ENCODE measurements around the gene SLC16A10. TPM values are rescaled to one million over a fixed set of nuclear protein-coding genes. Genes with fewer than 3 reads are reported as not detected.

Gene SLC16A10
- total RNA-seq, 2 donors from 2014 or later, result 8.7 to 13.8 TPM

- Mint-ChIP-seq H3K27ac (no peak overlapping the region), H3K4me3 (no peak overlapping the region), H3K27me3 (ENCODE audit: insufficient read depth) (no peaks in the 10 kb centered on the region), H3K4me1 (no peaks in the 10 kb centered on the region), H3K9me3 (peaks cover 26% of the 10 kb centered on the region), H3K36me3 (ENCODE audit: low read depth) (peaks cover 83% of the 10 kb centered on the region)
- peaks cover 50% of the 10 kb centered on the region for H3K9me3 ChIP-seq (ENCODE audit: control insufficient read depth, low read length)
- peaks cover 77% of the 10 kb centered on the region for H3K36me3 ChIP-seq (ENCODE audit: control insufficient read depth, insufficient read depth, low read length)
- H3K27me3 ChIP-seq (ENCODE audit: control insufficient read depth, insufficient read depth, low read length, poor library complexity, severe bottlenecking), result no peaks in the 10 kb centered on the region
- no peak overlapping the region for H3K4me3 ChIP-seq (ENCODE audit: low read length)
- no peaks in the 10 kb centered on the region for H3K4me1 ChIP-seq (ENCODE audit: control insufficient read depth, insufficient read depth, low read length)
- TF ChIP-seq CTCF (conservative IDR thresholded peaks at IDR 0.05), result no peak
- no peak overlapping the region for H3K27ac ChIP-seq (ENCODE audit: low read depth, low read length)
- no peak for DNase-seq
- H3K9ac ChIP-seq (ENCODE audit: extremely low read depth, low read length, poor library complexity, severe bottlenecking), result no peak overlapping the region
- WGBS, 2 experiments (ENCODE audit: insufficient coverage in 1 of 2, insufficient read length in 1 of 2), result 93 to 95% methylated on average over 2 of the region's 2 CpGs
Observed at GRCh38 chr6:111276335-111276734, 189.0 kb downstream of the SLC16A10 start.

- 92 to 97% methylated on average over 3 of the region's 3 CpGs for WGBS, 2 experiments (ENCODE audit: insufficient coverage in 1 of 2, insufficient read length in 1 of 2)
- Mint-ChIP-seq H3K4me1 (no peaks in the 10 kb centered on the region), H3K9me3 (peaks cover 28% of the 10 kb centered on the region), H3K4me3 (no peak overlapping the region), H3K36me3 (ENCODE audit: low read depth) (peaks cover 87% of the 10 kb centered on the region), H3K27ac (no peak overlapping the region), H3K27me3 (ENCODE audit: insufficient read depth) (no peaks in the 10 kb centered on the region)
- DNase-seq, result no peak
- H3K36me3 ChIP-seq (ENCODE audit: control insufficient read depth, insufficient read depth, low read length), result peaks cover 77% of the 10 kb centered on the region
- no peaks in the 10 kb centered on the region for H3K27me3 ChIP-seq (ENCODE audit: control insufficient read depth, insufficient read depth, low read length, poor library complexity, severe bottlenecking)
- no peak for TF ChIP-seq CTCF (conservative IDR thresholded peaks at IDR 0.05)
- H3K9ac ChIP-seq (ENCODE audit: extremely low read depth, low read length, poor library complexity, severe bottlenecking), result no peak overlapping the region
- no peak overlapping the region for H3K4me3 ChIP-seq (ENCODE audit: low read length)
- peaks cover 50% of the 10 kb centered on the region for H3K9me3 ChIP-seq (ENCODE audit: control insufficient read depth, low read length)
- no peak overlapping the region for H3K27ac ChIP-seq (ENCODE audit: low read depth, low read length)
- H3K4me1 ChIP-seq (ENCODE audit: control insufficient read depth, insufficient read depth, low read length), result no peaks in the 10 kb centered on the region
Observed at GRCh38 chr6:111276736-111277135, 189.4 kb downstream of the SLC16A10 start.

GRCh38 chr6:111277819-111278218 is 190.5 kb downstream of the SLC16A10 start:
- WGBS, 2 experiments (ENCODE audit: insufficient coverage in 1 of 2, insufficient read length in 1 of 2), result 87 to 93% methylated on average over 1 of the region's 1 CpG
- Mint-ChIP-seq H3K27ac (no peak overlapping the region), H3K27me3 (ENCODE audit: insufficient read depth) (no peaks in the 10 kb centered on the region), H3K9me3 (peaks cover 38% of the 10 kb centered on the region), H3K4me1 (no peaks in the 10 kb centered on the region), H3K4me3 (no peak overlapping the region), H3K36me3 (ENCODE audit: low read depth) (peaks cover 94% of the 10 kb centered on the region)
- H3K27ac ChIP-seq (ENCODE audit: low read depth, low read length), result no peak overlapping the region
- TF ChIP-seq CTCF (conservative IDR thresholded peaks at IDR 0.05), result no peak
- peaks cover 60% of the 10 kb centered on the region for H3K9me3 ChIP-seq (ENCODE audit: control insufficient read depth, low read length)
- H3K36me3 ChIP-seq (ENCODE audit: control insufficient read depth, insufficient read depth, low read length), result peaks cover 86% of the 10 kb centered on the region
- no peak for DNase-seq
- no peaks in the 10 kb centered on the region for H3K4me1 ChIP-seq (ENCODE audit: control insufficient read depth, insufficient read depth, low read length)
- H3K27me3 ChIP-seq (ENCODE audit: control insufficient read depth, insufficient read depth, low read length, poor library complexity, severe bottlenecking), result no peaks in the 10 kb centered on the region
- no peak overlapping the region for H3K4me3 ChIP-seq (ENCODE audit: low read length)
- no peak overlapping the region for H3K9ac ChIP-seq (ENCODE audit: extremely low read depth, low read length, poor library complexity, severe bottlenecking)
